ENCODE data around the gene RUSC1.
A peak's percentile ranks its signal among the peaks of the same experiment; 100 is the strongest.

The RUSC1 gene

DNA sequence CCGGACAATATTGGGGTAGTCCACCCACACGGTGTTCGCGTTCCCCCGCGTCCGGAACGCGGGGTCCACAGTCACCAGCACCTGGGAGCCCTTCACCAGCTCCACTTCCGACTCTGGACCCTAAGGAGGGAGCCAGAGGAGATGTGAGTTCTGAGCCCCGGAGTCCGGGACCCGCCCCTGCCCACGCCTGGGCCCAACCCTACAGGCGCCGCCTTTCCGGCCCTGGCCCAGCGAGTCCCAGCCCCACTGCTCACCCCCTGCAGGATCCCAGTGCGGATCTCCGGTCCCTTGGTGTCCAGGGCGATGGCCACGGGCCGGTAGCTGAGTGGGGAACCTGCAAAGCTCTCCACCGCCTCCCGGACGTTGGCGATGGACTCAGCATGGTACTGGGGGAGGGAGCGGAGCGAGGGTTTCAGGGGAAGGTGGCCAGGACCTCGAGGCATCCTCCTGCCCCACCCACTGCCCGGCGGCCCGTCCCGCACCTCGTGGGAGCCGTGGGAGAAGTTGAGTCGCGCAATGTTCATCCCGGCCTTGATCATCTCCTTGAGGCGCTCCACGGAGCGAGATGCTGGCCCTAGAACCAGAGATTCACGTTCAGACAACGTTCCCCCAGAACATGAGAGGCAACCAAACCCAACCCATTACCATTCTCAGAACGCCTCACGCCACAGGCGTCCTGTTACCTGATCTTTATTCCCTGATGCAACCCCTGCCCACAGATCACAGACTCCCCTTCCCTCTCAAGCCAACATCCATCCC, 25.3 kb upstream of the RUSC1 start:
- DNase-seq = no peak

DNA sequence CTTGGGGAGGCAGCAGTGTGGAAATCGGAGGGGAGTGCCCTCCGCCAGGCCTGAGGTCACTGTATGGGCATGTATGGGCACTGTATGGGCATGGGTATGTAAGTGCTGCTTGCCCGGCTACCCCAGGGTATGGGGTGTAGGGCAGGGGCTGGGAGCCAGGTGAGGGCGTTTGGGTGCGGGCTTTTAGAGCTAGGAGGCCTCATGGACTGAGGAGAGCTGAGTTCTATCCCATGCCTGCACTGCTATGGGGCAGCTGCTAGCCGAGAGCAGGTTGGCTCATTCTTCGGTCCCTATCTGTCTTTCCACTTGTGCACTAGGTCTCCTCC, 24.8 kb upstream of the RUSC1 start:
- DNase-seq = no peak

DNA sequence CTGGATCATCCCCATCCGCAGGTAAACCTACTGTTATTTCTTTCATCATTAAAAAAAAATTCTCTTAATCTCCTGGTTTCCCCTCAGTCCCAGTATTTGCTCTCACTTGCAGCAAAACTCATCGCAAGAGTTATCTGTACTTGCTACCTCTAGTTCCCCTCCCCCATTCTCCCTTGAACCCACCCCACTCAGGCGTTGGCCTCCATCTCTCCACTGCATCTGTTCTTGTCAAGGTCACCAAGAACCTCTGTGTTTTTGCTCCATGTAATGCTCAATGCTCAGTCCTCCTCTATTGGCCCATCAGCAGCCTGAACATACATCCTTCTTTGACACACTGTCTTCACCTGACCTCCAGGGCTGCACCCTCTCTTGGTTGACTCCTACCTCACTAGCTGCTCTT, 24.0 kb upstream of the RUSC1 start:
- DNase-seq = no peak

DNA sequence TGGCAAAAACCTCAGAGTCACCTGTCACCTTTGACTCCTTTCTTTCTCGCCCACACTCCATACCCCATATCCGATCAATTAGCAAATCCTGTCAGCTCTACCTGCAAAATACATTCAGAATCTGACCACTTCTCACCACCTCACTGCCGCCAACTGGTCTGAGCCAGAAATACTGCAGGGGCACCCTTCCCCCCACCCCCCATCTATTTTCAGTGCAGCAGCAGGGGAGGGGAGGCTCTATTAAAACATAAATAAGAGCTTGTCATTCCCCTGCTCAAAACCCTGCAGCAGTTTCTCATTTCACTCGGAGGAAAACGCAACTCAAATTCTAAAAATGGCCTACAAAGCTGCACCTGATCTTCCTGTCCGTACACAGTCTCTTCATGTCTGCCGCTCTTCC, 23.3 kb upstream of the RUSC1 start:
- no peak for DNase-seq

DNA sequence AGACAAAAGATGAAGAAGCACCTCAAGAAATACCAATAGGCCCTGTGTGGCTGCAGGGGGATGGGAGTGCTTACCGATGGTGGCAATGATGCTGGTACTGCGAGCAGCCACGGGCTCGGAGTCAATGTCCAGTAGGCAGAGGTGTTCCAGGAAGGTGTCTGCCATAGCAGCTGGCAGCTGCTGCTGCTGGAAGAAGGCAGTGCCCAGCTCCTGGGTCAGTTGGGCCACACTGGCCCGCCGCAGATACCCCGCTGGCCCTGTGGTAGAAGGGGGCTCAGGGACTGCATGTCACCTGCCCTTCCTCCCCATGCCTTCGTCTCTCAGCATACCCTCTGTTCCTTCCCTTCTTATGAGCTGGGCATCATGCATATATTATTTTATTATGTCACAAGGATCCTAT, 20.7 kb upstream of the RUSC1 start:
- DNase-seq = no peak

DNA sequence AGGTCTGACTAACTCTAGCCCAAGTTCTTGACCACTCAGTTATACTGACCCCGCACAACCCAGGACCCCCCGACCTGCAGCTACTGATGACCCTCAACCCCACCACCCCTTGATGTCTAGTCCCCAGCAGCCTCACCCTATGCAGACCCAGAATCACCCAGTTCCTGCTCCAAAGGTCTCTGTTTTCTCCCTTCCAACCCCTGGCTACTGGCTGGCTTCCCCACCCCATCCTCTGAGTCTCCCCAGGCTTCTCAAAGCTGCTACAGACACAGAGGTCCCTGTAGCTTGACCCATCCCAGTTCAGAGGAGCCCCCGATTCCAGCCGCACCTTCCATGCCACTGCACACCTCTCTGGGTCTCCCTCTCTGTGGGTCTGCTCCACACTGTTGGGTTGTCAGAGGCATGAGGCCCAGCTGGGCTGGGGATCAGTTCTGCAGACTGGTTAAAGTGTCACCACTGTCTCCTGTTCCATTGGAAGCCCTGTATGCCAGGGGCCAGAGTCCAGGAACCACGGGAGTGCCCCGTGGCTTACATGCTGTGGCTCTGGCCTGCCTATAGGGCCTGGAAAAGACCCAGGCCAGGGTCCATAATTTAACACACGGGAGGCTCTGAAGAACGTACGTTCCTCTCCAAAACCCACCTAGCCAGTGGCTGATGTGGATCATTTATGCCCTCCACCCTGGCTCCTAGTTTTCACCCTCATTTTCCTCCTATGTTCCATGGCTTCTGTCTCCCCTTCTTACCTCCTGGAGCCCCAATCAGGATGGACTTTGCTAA, 20.0 kb upstream of the RUSC1 start:
- DNase-seq = no peak

DNA sequence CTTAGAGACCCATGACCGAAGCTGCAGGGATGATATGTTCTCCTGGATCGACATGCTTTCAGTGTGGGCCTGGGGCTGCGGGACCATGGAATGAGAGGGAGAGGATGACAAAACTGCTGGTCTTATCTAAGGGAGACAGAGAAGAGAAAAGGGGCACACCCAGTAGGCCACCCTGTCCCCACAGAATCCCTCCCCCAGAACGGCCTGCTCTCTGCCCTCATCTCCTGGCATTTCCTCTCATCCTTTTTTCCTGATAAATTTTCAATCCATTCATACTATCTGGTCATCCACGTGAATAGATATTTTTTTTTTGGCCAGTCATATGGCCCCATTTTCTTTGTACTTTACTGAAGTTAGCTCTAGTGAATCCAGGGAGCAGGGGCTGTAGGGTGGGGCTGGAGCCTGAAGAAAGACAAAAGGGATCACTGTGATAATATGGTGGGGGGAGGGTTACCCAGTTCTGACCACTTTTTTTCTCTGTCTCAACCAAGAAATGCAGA, 19.3 kb upstream of the RUSC1 start, which contains the start of gene PKLR:
Gene PKLR, minus strand, starts transcription at position 97 of the 500 bp plus-strand sequence. Its CDS starts 43 bp downstream, at position 54.
- no peak for DNase-seq

DNA sequence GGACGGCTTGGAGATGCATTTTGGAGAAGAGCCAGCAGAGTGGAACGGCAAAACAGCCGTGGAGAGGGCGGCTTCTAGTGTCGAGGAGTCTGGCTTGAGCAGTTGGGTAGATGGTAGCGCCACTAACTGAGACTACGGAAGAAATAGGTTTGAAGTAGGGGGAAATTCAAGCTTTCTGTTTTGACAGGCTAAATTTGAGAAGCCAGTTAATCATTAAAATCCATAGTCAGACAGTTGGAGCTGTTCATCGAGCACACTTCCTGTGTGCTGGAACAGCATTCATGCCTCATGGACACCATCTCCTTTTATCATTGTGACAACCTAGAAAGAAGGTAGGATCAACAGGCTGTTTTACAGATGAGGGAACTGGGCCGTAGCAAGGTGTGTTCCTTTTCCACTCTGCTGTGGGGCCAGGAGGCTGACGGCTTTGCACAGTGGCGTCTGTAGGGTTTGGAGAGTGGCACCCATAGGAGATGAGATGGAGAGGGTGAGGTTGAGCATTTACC, 16.1 kb upstream of the RUSC1 start:
- no peak for DNase-seq

DNA sequence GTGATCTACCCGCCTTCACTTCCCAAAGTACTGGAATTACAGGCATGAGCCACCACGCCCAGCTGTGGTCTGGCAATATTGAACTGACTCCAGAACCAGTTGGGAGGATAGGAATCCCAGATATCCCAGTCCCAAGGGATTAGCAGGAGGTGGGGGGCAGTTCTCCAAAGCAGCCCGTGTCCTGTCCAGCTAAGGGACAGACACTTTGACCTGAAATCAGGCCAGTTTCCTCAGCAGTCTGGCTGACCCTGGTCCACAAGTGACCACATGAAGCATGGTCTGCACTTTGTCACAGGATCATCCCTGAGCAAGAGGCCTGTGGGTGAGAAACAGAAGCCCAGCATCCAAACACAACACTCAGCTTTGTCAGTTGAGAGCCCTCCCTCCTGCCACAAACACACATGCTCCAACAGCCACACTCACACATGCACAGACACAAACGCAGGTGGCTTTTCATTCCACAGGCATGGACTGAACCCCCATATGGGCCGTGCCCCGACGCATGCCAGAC, 14.8 kb upstream of the RUSC1 start:
- no peak for DNase-seq

DNA sequence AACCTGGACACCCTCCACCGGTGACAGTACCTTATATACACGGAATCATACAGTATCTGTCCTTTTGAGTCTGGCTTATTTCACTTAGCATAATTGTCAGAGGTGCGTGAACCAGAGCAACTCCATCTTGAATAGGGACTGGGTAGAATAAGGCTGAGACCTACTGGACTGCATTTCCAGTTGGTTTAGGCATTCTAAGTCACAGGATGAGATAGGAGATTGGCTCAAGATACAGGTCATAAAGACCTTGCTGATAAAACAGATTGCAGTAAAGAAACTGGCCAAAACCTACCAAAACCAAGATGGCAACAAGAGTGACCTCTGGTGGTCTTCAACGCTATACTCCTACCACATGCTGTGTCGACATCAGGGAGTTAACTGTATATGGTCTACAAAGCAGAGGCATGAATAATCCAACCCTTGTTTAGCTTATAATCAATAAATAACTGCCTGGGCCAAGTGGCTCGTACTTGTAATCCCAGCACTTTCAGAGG, 13.4 kb upstream of the RUSC1 start:
- no peak for DNase-seq

DNA sequence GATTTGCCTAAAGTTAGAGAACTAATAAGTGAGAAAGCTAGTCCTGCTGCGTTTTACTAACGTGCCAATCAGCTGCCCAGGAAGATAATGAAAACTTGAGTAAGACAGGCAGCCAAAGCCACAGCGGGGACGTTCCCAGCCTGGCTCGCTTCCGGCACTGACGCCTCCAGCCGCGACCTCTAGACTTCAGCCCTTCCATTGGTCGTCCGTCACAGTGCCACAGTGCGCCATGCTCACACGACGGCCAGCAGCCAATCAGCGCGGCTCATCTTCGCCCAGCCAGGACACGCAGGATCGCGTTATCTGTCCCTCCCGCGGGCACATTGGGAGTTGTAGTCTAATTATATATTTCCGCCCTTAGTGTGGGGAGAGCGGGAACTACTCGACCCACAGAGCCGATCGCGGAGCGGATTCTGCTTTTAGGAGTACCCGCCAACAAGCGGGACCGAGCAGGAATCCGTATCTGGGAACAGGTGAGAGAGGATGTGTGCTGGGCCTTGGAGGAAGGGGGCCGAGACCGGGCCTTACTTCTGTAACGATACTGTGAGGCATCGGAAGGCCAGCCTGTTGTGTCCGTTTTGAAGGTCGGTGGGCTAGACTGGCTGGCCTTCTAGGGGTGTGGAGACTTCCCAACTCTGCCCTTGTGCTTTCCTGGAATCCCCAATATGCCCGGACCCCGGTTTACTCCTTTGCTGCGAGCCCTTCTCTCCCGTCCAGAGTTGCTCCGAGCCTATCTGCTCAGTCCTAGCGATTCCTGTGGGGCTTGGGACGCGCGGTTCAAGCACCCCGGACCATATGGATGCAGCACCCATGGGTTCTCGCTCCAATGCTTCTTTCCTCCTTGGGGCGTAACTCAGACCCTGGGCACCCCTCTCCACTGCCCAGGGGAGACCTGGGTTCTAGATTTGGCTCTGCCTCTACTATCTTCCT, 11.9 kb upstream of the RUSC1 start, which contains the start of gene FDPS:
Gene FDPS, plus strand, starts transcription at position 374 of the 930 bp plus-strand sequence. CDS start 924 bp downstream, outside the sequence.
- peak; percentile 97 for DNase-seq

DNA sequence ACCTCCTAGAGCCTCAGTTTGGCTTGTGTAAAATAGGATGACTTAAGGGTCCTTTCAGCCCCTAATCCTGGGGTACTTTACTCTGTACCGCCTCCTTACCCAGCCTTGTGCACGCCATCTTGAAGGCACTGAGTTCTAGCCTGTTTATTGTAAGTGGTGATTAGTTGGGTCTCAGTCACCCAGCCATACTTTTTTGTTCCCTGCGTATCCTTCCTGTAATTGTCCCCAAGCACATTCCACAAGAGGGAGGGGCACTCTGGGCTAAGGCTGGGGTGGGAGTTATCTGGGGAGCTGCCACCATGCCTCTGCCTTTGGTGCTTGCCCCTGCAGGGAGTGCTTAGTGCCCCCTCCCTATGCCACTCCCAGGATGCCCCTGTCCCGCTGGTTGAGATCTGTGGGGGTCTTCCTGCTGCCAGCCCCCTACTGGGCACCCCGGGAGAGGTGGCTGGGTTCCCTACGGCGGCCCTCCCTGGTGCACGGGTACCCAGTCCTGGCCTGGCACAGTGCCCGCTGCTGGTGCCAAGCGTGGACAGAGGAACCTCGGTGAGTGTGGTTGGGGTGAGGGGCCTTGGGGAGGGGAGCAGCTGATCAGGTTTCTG, 11.2 kb upstream of the RUSC1 start:
- DNase-seq = no peak

DNA sequence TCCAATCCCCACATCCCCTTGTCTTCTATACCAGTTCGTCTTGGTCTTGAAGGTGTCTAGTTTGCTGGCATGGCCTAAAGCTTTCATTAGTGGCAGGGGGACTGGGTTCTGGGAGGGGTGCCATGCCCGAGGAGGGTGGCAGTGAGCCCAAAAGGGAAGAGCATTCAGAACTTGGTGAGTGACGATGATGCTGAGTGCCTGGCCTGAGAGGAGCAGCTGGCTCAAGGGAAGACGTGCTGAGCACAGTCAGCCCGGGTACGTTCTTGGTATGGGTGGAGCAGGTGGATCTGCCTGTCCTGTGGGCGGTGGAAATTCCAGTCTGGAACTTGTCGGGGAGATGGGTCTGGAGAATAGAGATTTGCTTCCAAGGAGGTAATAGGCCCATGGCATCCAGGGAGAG, 7.4 kb upstream of the RUSC1 start:
- no peak for DNase-seq

DNA sequence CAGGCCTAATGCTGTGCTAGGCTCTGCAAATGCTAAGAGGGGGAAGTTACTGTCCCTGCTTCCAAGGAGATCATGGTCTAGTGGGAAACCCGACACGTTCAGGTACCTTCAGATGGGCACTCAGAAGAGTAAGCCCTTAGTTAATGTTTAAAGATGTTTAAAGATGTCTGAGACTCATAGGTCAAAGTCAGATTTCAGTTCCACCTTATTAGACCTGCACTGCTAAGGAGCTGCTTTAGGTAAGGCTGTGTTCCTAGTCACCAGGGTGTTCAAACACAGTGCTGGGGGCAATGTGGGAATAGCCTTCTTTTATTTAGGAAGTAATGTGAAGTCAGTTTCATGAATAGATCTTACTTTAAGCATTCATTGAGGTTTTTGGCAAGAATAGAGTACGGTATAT, 3.8 kb upstream of the RUSC1 start:
- DNase-seq = no peak

DNA sequence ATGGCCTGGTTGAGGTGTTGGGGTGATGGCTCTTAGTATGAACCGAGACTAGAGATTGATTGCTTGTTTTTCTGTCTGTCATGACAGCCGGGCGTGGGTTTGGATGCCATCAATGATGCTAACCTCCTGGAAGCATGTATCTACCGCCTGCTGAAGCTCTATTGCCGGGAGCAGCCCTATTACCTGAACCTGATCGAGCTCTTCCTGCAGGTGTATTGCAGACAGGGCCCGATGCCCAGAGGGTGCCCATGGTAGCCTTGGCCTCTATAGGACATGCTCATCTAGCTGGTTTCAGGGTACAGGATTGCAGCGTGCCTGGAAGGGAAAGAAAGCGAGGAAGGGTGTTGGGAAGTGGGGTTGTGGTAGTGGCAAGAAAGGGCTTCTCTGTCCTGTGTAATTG, 2.6 kb upstream of the RUSC1 start:
- no peak for DNase-seq

DNA sequence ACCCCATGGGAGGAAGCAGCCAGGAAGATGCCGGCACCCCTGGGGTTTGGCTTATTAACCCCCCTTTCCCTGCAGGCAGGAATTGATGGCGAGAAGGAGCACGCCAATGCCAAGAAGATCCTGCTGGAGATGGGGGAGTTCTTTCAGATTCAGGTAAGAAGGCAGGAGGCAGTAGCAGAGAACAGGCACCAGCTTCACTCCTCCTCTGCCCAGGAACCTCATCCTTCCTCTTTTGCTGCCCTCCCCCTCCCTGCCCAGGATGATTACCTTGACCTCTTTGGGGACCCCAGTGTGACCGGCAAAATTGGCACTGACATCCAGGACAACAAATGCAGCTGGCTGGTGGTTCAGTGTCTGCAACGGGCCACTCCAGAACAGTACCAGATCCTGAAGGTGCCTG, 1.2 kb upstream of the RUSC1 start:
- DNase-seq = no peak

DNA sequence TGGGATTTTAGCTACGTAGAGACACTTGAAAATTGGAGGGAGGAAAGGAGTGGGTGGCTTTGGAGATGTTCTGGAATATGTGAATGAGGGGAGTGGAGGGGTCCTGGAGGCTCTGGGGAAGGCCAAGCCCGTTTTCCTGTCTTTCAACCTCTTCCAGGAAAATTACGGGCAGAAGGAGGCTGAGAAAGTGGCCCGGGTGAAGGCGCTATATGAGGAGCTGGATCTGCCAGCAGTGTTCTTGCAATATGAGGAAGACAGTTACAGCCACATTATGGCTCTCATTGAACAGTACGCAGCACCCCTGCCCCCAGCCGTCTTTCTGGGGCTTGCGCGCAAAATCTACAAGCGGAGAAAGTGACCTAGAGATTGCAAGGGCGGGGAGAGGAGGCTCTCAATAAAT, 442 bp upstream of the RUSC1 start:
- no peak for DNase-seq

DNA sequence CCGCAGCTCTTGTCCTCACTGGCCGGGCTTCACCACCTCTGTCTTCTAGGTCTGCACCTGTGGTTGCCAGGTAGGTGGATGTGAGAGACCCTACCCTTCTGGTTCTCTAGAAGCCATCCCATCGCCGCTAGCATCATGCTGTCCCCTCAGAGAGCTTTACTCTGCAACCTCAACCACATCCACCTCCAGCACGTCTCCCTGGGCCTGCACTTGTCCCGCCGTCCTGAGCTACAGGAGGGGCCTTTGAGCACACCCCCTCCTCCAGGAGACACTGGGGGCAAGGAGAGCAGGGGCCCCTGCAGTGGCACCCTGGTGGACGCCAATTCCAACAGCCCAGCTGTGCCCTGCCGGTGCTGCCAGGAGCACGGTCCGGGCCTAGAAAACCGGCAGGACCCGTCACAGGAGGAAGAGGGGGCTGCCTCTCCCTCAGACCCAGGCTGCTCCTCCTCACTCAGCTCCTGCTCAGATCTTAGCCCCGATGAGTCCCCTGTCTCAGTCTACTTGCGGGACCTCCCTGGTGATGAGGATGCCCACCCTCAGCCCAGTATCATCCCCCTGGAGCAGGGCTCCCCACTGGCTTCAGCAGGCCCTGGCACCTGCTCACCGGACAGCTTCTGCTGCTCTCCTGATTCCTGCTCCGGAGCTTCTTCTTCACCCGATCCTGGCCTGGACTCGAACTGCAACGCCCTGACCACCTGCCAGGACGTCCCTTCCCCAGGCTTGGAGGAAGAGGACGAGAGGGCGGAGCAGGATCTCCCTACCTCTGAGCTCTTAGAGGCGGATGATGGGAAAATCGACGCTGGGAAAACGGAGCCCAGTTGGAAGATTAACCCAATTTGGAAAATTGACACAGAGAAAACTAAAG, 1.2 kb downstream of the RUSC1 start:
- DNase-seq = no peak

DNA sequence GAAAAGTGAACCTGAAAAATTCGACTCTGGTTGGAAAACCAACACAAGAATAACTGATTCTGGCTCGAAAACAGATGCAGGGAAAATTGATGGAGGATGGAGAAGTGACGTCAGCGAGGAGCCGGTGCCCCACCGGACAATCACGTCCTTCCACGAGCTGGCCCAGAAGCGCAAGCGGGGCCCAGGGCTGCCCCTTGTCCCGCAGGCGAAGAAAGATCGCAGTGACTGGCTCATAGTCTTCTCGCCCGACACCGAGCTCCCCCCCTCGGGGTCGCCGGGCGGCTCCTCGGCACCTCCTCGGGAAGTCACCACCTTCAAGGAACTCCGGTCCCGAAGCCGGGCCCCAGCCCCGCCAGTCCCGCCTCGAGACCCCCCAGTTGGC, 1.9 kb downstream of the RUSC1 start:
- DNase-seq = no peak

DNA sequence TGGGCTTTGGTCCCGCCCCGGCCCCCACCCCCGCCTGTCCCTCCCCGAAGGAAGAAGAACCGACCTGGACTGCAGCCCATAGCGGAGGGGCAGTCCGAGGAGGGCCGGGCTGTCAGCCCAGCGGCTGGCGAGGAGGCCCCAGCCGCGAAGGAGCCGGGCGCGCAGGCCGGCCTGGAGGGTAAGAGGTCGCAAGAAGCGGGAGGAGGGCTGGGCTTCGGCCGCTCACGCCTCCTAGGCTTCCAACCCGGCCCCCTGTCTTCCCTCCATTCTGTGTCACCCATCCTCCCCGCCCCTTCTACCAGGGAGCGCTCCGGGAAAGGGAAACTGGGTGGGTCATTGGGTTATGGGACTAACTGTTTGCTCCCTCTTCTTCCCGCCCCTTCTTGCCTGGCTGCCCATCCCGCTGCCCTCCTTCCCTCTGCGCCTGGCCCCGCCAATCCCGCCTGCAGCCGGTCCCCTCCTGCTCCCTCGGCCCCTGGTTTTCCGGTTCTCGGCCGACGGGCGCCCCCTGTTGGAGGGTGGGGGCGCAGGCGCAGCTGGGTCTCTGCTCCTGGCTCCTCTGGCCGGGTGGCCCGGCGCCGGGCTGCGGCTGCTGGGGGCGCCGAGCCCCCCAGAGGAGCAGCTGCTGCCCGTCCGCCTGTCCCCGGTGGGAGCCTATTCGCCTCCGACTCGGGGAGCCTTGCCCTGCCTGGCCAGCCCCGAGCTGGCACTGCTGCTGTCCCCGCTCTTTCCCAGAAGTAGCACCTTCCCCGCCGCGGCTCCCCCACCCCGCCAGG, 2.4 kb downstream of the RUSC1 start:
- peak; percentile 80 for DNase-seq

DNA sequence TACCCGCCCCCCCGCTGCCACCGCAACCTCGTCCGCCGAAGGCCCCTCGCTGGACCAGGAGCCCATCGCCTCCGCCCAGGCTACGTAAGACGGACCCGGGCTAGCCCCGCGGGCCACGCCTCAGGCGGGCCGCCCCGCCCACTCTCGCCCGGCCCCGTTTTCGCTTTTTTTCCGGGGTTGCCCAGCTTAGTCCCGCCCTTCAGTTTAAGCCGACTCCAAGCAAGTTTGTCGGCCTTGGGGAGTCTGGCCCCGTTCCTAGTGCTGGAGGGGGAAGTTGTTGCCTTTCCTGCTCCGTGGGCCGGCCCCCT, 3.0 kb downstream of the RUSC1 start:
- DNase-seq = peak; percentile 50
